AG20443 (cell line): Measurements from ENCODE around the gene TRAM1L1.
A peak's percentile ranks its signal among the peaks of the same experiment; 100 is the strongest.

ENCODE experiments used
- DNase-seq: peaks from one replicate; pipeline ENCODE4 v3.0.0; 2012; ENCODE audit warnings: low spot score, mixed read lengths

Gene TRAM1L1

DNA sequence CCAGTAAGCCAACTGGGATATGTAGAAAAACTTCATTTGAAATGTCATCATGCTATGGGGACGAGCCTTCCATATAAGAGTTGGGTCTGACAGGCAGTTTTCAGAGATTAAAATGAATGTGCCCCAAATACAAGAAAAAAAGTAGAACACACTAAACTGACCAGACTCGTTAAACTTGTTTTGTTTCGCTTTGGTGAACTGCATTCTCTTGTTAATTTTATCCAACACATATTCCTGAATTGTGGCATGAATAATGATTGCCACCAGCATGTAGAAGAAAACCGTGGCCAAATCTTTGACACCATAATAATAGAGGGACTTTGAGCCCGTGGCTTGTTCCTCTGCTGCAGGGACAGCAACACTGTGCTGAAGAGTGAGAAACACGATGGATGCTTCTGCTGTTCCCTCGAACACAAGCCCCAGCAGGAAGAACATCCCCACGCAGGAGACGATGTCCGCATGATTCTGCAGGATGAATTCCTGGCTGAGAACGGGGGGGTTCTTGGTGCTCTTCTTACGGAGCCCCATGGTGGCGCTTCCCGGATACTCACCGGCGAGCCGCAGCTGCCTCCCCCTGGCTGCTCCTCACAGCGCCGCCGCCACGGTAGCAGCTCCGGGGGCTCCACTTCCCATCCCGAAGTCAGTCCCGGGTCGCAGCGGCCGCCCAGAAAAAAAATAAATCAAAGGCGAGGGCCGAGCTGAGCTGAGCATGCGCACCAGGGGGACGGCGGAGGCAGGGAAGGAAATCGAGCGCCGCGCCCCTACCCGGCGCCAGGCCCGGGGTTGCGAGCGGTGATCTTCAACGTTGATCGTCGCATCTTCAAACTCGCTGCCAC is at the start of gene TRAM1L1:
Gene TRAM1L1, minus strand, starts transcription at position 711 of the 836 bp plus-strand sequence. Its CDS starts 183 bp downstream, at position 528.
- peak; percentile 94 for DNase-seq

DNA sequence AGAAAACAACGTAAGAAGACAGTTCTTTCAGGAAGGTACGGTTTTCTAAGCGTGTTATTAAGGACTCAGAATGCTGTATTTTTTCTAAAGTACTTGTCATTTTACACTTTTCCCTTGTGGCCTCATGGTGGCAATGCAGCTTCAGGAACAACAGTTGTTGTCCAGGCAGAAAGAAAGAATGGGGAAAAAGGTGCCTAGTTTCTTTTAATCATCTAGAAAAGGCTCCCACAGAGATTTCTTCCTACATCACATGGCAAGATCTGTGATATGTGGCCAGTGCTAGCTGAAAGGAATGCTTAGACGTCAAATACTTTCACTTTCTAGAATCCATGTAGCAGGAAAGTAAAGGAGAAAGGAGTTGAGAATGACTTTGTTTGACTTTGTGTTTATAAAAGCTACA is 49.0 kb upstream of the TRAM1L1 start:
- peak; percentile 29 for DNase-seq

DNA sequence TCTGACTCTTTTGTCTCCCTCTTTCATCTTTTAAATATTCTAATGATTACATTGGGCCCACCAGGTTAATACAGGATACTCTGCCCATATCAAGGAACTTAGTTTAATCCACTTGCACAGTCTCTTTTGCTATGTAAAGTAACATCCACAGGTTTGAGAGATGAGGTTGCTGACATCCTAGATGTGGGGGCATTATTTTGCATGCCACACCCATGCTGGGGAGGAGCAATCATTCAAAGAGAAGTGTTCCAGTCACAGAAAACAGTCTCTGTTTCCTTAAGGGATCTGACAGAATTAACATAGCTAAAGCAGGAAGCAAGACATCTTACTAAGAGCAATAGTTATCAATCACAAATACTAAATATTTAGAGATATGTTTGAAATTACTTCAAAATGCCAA is 11.5 kb upstream of the TRAM1L1 start:
- no peak for DNase-seq

DNA sequence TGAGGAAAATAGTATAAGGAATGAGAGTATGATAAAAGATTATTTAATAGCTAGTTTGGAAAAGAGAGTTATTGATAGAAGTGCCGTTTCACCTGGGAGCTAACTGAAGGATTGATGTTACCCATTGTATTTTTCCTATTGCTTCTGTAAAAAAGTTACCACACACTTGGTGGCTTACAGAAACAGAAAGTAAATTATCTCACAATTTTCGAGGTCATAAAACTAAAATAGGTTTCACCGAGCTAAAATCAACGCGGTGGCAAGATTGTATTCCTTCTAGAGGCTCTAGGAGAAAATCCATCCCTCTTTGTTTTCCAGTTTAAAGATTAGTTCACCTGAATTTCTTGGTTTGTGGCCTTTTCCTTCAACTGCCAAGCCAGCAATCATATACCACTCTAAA is 11.1 kb upstream of the TRAM1L1 start:
- DNase-seq: no peak

DNA sequence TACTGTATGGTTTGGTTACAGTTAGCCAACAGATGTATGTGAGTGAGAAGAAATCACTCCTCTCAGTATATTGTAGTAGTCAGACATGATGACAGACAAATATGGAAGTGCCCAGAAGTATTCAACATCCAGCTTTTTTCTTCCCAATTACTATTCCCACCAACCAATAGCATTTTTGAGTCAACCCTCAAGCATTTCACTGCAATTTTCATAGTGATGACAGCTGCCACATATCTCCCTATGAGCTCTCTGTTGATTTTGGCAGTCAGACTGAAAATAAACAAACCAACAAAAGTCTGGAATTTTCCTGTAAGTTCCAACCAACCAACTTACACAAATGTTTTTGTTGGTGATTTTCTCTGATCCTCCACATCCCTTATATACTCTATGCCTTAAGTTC is 8.2 kb upstream of the TRAM1L1 start:
- DNase-seq: no peak

DNA sequence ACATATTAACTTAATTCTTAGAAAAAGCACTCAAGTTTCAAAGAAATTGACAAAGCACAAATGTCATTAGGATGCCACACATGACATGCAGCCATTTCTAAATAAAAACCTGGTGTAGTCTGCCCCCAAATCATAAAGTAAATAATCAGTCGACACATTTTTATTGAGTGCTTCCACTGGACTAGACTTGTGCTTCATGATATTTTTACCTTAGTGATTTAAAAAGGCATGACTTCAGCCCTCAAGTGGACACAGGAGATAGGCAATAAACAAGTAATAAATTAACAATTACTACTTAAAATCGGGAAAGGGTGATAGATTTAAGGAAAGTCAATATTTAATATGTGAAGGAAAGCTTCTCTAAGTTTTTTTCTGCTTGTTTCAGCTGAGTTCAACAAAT is 7.6 kb downstream of the TRAM1L1 start:
- no peak for DNase-seq

DNA sequence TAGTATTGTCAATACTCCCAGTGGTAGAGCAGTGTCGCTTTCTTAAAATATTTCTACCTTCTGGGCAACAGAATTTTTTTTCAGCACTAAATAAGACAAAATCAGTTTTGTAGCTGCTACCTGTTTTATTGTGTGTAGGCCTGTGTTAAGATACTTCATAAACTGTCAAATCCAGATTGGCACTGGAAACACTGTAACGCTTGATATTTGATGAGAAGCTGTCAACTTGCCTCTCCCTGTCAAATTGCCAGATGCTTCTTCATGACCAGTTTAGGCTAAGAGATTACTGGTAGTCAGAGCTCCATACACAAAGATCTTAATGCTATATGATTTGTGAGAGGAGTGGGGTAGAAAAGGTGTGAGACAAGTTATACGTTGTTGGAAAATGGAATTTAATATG is 17.3 kb downstream of the TRAM1L1 start:
- DNase-seq: no peak

DNA sequence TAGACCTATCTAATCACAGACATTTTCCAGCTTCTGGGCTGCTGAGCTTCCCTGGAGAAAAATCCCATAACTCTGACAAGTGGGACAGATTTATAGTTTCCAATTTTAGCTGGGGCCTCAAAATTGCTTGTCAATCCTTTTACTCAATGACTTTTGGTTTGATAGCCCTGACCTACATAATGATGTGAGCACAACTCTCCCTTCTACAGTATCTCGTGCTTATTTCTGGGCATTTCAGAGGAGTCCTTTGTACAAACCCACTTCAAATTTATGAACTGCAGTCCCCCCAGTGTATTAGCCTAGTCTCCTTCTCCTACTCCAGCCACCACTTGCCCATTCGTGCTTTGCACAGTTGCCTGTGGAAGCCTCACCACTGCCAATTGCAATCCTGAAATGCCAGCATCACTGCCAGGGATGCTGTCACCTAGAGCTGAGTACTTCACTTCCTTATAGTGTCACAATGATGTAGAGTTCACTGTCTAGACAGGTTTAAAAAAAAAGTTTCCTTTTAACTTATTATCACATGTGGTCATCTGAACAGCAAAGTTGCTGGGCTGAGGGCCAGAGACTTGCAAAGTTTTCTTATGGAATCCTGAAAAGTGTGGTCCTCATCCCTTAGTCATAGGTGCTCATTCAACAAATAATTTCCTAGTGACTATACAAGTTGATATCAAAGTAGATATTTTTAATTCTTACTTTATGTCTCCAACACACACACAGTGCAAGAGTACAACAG is 21.2 kb downstream of the TRAM1L1 start:
- DNase-seq: no peak

DNA sequence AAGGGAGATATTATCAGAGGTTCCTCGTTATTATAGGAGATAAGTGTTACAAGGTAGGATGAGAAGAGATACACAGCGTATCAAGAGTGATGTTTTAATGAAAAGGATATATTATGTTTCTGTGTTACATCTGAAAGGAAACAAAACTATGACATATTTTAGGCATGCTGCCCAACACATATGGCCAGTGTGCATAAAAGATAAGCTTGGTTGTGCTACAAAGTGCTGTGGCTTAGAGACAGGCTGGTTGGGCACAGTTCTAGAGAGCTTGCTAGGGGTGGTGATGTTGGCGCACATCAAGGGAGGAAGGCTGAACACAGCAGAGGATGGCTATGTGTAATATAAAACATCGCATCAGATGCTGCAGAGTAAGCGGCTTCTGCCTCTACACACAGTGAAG is 42.4 kb downstream of the TRAM1L1 start:
- no peak for DNase-seq
